HL-60 (cell line): ENCODE data around the gene ARRB1.

Source experiments
- GABPA ChIP-seq: IDR thresholded peaks from 2 replicates; pipeline ENCODE4 v1.6.1; 2012; ENCODE audit warnings: low read depth
- POLR2AphosphoS5 ChIP-seq: IDR thresholded peaks from 2 replicates; pipeline ENCODE4 v1.6.1; 2012; ENCODE audit warnings: low read depth
- TF ChIP-seq, protein P1 (sequence below): IDR thresholded peaks from one replicate; pipeline ENCODE4 v1.5.1; 2011; ENCODE audit warnings: low read length, control low read depth, inconsistent platforms; ENCODE audit not compliant: insufficient read depth
- TF ChIP-seq, protein P2 (sequence below): IDR thresholded peaks from 2 replicates; pipeline ENCODE4 v1.6.1; 2012; ENCODE audit warnings: low read depth; ENCODE audit not compliant: insufficient replicate concordance

DNA sequence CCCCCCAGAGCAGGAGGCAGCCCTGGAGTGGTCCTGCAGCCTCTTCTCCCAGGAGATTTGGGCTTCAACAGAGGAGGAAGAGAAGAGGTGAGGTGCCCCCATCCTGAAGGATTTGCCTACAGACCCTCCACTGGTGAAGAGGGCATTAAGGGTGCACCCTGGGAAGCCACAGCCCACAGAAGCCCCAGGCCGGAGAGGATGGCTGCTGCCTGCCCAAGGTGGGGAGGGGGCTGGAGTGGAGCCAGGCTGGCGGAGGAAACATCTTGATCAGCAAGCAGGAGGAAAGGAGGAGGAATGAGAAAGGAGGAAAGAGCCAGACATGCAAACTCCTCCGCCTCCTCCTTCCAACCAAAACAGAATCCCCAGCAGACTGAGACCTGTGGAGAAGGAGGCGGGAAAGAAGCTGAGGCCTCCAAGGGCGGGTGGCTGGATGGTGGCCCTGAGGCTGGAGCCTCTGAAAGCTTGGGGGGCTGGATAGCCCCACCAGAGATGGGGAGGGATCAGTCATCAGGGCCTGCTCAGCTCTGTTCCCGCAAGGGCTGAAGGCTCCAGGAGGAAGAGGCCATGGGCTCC, 31.3 kb downstream of the ARRB1 start:
- TF ChIP-seq, protein P1, sequence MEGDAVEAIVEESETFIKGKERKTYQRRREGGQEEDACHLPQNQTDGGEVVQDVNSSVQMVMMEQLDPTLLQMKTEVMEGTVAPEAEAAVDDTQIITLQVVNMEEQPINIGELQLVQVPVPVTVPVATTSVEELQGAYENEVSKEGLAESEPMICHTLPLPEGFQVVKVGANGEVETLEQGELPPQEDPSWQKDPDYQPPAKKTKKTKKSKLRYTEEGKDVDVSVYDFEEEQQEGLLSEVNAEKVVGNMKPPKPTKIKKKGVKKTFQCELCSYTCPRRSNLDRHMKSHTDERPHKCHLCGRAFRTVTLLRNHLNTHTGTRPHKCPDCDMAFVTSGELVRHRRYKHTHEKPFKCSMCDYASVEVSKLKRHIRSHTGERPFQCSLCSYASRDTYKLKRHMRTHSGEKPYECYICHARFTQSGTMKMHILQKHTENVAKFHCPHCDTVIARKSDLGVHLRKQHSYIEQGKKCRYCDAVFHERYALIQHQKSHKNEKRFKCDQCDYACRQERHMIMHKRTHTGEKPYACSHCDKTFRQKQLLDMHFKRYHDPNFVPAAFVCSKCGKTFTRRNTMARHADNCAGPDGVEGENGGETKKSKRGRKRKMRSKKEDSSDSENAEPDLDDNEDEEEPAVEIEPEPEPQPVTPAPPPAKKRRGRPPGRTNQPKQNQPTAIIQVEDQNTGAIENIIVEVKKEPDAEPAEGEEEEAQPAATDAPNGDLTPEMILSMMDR: no peak
- TF ChIP-seq, protein P2, sequence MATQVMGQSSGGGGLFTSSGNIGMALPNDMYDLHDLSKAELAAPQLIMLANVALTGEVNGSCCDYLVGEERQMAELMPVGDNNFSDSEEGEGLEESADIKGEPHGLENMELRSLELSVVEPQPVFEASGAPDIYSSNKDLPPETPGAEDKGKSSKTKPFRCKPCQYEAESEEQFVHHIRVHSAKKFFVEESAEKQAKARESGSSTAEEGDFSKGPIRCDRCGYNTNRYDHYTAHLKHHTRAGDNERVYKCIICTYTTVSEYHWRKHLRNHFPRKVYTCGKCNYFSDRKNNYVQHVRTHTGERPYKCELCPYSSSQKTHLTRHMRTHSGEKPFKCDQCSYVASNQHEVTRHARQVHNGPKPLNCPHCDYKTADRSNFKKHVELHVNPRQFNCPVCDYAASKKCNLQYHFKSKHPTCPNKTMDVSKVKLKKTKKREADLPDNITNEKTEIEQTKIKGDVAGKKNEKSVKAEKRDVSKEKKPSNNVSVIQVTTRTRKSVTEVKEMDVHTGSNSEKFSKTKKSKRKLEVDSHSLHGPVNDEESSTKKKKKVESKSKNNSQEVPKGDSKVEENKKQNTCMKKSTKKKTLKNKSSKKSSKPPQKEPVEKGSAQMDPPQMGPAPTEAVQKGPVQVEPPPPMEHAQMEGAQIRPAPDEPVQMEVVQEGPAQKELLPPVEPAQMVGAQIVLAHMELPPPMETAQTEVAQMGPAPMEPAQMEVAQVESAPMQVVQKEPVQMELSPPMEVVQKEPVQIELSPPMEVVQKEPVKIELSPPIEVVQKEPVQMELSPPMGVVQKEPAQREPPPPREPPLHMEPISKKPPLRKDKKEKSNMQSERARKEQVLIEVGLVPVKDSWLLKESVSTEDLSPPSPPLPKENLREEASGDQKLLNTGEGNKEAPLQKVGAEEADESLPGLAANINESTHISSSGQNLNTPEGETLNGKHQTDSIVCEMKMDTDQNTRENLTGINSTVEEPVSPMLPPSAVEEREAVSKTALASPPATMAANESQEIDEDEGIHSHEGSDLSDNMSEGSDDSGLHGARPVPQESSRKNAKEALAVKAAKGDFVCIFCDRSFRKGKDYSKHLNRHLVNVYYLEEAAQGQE: no peak
- TF ChIP-seq GABPA (no peak), POLR2AphosphoS5 (no peak)
